GM18505 (cell line): Measurements from ENCODE around the gene TK2.

ENCODE experiments used
- ATAC-seq: cut with Tn5 transposase; IDR thresholded peaks from one replicate; pipeline ENCODE4 v1.9.1; 2021; ENCODE audit not compliant: unreplicated experiment
- POLR2A ChIP-seq: IDR thresholded peaks from 4 replicates; pipeline ENCODE4 v1.6.1; 2011; ENCODE audit warnings: borderline replicate concordance; ENCODE audit not compliant: insufficient read depth, insufficient read length; ENCODE audit errors: extremely low read depth

Gene TK2

GRCh38 chr16:66544016-66544757 is 5.7 kb downstream of the TK2 start:
- no peak for ATAC-seq
- no peak for TF ChIP-seq POLR2A

DNA sequence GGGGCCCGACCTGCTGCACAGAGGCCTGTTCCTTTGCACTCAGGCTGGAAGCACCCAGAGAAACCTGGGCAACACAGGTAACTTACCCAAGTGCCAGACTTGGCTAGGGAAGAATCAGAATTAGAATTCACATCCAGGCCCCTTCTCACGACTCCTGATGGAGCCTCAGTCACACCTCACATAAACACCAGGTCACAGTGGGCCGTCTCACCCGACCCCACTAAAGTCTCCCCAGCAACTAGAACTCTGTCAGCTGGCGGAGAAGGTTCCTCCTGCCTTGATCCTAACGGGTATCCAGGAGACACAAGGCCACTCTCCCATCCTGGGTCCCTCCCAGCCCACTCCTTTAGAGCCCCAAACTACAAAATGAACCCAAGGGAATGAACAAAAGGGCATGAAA is 6.4 kb downstream of the TK2 start:
- TF ChIP-seq POLR2A, result no peak
- ATAC-seq, result no peak

DNA sequence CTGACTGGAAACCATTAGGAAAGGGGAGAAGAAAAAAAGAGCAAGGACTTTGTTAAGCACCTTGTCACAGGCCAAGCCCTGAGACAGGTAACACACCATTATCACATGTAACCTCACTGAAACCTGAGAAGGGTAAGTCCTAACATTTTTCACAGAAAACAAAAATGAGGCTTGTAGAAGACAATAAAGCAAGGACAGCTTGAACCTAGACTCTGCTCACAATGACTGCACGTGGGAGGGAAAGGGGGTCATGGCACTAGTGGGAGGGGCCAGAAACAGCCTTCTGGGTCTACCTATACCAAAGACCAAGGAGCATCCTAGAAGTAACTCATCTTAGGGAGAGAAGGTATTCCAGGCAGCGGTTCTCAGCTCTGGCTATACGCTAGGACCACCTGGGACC is 7.5 kb downstream of the TK2 start:
- TF ChIP-seq POLR2A, result no peak
- no peak for ATAC-seq

- no peak for ATAC-seq
- TF ChIP-seq POLR2A, result no peak
These were observed 8.2 kb downstream of the TK2 start for GRCh38 chr16:66541388-66542355.

- no peak for TF ChIP-seq POLR2A
- peak; percentile 66 for ATAC-seq
These were observed 10.1 kb downstream of the TK2 start for GRCh38 chr16:66539623-66540469.

GRCh38 chr16:66538910-66539309 is 11.0 kb downstream of the TK2 start:
- TF ChIP-seq POLR2A, result no peak
- no peak for ATAC-seq

DNA sequence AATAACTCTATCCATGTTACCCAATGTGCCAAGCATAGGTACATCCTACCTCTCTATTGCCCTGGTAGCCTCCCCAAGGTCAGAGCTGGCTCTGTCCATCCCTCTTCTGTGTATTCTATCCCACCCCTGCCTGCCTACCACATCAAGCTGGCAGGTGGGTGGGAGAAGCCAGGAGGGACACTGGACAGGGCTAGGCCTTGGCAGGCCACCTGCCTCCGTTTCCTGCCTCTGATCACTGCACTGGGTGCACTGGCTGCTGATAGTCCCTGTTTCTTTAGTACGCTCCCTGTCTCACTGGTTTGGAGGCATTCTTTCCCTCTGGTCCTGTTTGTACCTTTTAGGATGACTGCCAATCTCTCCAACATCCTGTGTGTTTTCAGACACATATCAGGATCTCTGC is 12.7 kb downstream of the TK2 start:
- ATAC-seq, result no peak
- TF ChIP-seq POLR2A, result no peak

DNA sequence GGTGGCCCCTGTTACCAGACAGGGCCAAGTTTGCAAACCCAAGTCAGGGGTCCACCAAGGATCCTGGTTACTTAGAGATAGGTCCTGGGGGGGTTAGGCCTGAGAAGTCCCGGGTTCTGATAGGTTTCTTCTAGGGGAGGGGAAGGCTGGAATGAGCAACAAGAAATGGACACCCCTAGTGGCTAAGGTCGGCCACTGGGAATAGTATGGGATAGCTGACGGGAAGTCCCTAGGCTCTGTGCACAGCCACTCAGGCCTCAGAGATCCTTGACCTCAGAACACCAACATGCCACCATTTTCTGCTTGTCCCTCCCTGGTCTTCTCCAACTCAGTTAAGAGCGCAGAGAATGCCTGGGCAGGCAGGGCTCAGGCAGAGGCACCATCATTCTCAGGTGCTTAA is 13.4 kb downstream of the TK2 start:
- no peak for ATAC-seq
- no peak for TF ChIP-seq POLR2A

DNA sequence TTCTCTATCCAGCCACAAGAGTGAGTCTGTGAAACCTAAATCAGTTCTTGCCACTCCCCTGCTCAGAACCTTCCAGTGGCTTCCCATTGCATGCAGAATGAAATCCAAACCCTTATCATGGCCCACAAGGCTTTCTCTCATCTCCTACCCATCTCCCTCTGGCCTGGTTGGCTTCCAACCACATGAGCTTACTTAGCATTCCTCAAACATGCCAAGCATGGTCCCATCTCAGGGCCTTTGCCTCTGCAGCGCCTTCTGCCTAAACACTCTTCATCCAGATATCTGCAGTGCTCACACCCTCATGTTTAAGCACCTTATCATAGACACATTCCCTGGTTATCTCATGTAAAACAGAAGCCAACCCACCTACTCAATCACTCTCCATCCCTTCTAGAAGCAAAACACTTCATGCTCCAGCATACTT is 15.5 kb downstream of the TK2 start:
- no peak for ATAC-seq
- no peak for TF ChIP-seq POLR2A

- no peak for ATAC-seq
- TF ChIP-seq POLR2A, result no peak
These were observed 20.4 kb downstream of the TK2 start for GRCh38 chr16:66529475-66529874.

DNA sequence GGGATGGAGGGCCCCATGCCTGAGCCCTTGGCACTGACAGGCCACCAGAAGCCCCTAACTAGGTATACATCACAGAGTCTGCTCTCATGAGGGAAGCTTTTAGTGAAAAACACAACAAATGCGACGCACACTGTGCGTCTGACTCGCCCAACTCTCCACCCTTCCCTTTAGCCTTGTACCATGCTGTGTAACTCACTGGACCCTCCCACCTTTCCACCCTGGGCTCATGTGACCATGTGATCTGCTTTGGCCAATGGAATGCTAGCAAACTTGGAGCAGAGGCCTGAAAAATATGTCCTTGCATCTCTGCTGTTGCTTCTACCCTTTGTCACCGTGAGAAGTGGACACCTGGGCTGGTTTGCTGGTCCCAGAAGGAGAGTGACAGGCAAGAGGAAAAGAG is 21.6 kb downstream of the TK2 start:
- no peak for ATAC-seq
- no peak for TF ChIP-seq POLR2A

DNA sequence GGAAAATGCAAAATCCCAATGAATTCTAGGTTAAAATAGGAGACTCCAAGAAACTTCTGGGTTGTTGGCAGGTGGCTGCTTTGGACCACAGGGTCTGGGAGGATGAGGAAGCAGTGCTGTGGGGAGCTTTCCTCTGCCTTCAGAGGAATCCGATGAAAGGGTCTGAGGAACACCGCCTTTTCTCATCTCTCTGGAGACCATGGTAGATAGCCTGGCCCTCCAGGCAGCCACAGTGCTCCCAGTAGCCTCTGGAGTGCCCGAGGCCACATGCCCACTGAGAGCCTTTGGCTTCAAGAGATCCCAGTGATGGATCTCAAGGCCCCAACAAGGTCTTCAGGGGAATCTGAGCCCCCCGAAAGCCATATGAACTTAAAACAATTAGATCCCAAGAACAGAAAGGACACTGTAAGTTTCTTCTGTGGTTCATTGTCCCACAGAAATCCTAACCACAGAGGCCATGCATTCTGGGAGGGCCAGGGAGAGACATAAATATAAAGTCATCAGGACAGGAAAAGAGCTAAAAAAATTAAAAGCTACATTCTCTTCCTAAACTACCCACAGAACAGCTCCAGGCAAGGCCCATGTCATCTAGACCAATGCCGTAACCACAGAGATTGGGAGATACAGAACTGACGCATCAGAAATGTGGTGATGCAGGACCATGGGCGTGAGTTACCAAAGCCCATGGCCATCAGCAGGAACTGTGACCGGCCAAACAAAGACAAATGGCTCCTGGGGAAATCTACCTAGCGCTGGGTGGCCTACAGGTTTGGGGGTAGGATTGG is 24.3 kb downstream of the TK2 start:
- TF ChIP-seq POLR2A, result no peak
- no peak for ATAC-seq
